K562 (cell line): ENCODE measurements around the gene FABP3. TPM values are rescaled to one million over a fixed set of nuclear protein-coding genes. Genes with fewer than 3 reads are reported as not detected.

ENCODE experiments used
- ATAC-seq: fragments of 200-7000 bp; cut with Tn5 transposase; 3 replicates; pipeline ENCODE4 v1.9.1; 2020; ENCODE audit warnings: moderate library complexity
- BruUV-seq: library from RNA; stranded (reverse); fragments of 400-500 nt; replicated peaks from 2 replicates; lab custom pipeline; 2021; lab: Mats Ljungman, UMichigan
- CTCF ChIA-PET: fragments of 300-600 bp; formaldehyde crosslinking; extraction: SDS; loops from one replicate; lab custom pipeline; 2021; ENCODE audit warnings: low intra/inter-chr PET ratio; lab: Yijun Ruan, JAX
- POLR2A ChIA-PET: fragments of 300-600, 350-650 bp; sonication (Branson Sonifier 250); formaldehyde crosslinking; extraction: SDS; loops from one replicate; lab custom pipeline; 2021; ENCODE audit warnings: antibody characterized with exemption, inconsistent platforms; lab: Yijun Ruan, JAX
- DNase-seq, 4 experiments: peaks; one replicate each; pipeline versions ENCODE4 v3.0.0 to v3.0.0-alpha.2; 2011 to 2018; ENCODE audit warnings: low spot score in 3 of 4, mixed read lengths in 3 of 4; ENCODE audit errors: extremely low read depth in 1 of 4
- FAIRE-seq: peaks from 2 replicates; lab custom pipeline; 2011; peaks lifted over from hg19 to GRCh38; lab: Jason Lieb, UNC
- H2AFZ ChIP-seq: 2 replicates; pipeline ENCODE4 v1.6.0; 2011; ENCODE audit warnings: low read depth, low read length, control low read depth, inconsistent platforms
- H3K27ac ChIP-seq: fragments of 200-600 bp; 3 replicates; pipeline ENCODE4 v1.8.0; 2011; ENCODE audit warnings: low read depth, mild to moderate bottlenecking, control low read depth, inconsistent platforms, low read length, moderate library complexity, mixed read lengths; ENCODE audit errors: extremely low read depth
- H3K27me3 ChIP-seq, 2 experiments: fragments of 300-600 bp in 1 of 2; 2 replicates in 1 of 2; 3 replicates in 1 of 2; pipeline versions ENCODE4 v1.6.0 to v1.8.0; 2011; ENCODE audit warnings: inconsistent platforms in 2 of 2, low read length in 2 of 2, mild to moderate bottlenecking in 1 of 2, mixed read lengths in 1 of 2, moderate library complexity in 1 of 2; ENCODE audit not compliant: control insufficient read depth in 2 of 2, insufficient read depth in 2 of 2
- H3K36me3 ChIP-seq: fragments of 300-600 bp; 3 replicates; pipeline ENCODE4 v1.8.0; 2011; ENCODE audit warnings: mild to moderate bottlenecking, low read length, inconsistent platforms; ENCODE audit not compliant: control insufficient read depth, insufficient read depth
- H3K4me1 ChIP-seq, 2 experiments: fragments of 200-600 bp in 1 of 2; replicated peaks in 1 of 2; 2 replicates in 1 of 2; 3 replicates in 1 of 2; pipeline versions ENCODE4 v1.5.1 to v1.8.0; 2011; ENCODE audit warnings: inconsistent platforms in 2 of 2, low read length in 2 of 2, mild to moderate bottlenecking in 1 of 2, mixed read lengths in 1 of 2, moderate library complexity in 1 of 2; ENCODE audit not compliant: control insufficient read depth in 2 of 2, insufficient read depth in 2 of 2
- H3K4me2 ChIP-seq: 2 replicates; pipeline ENCODE4 v1.6.1; 2011; ENCODE audit warnings: low read length, control low read depth, inconsistent platforms, mixed read lengths; ENCODE audit not compliant: insufficient read depth
- H3K4me3 ChIP-seq: fragments of 200-600 bp; sonication (generic), shearing (Covaris generic); 2 replicates; pipeline ENCODE4 v1.5.1; 2016; ENCODE audit warnings: control low read depth, inconsistent platforms
- H3K79me2 ChIP-seq: fragments of 200-600 bp; 3 replicates; pipeline ENCODE4 v1.8.0; 2011; ENCODE audit warnings: low read length, inconsistent platforms; ENCODE audit not compliant: control insufficient read depth, insufficient read depth
- H3K9ac ChIP-seq, 2 experiments: 2 replicates each; pipeline versions ENCODE4 v1.6.0 to v1.6.1; 2011; ENCODE audit warnings: low read depth in 2 of 2, low read length in 2 of 2, control low read depth in 1 of 2, inconsistent platforms in 1 of 2, mild to moderate bottlenecking in 1 of 2, mixed read lengths in 1 of 2; ENCODE audit not compliant: insufficient read depth in 1 of 2
- H3K9me1 ChIP-seq: one replicate; pipeline ENCODE4 v1.6.0; 2011; ENCODE audit warnings: inconsistent platforms, mild to moderate bottlenecking, low read length, moderate library complexity; ENCODE audit not compliant: control insufficient read depth, insufficient read depth
- H3K9me3 ChIP-seq: replicated peaks from 2 replicates; pipeline ENCODE4 v1.5.1; 2011; ENCODE audit warnings: low read depth, low read length, inconsistent platforms; ENCODE audit not compliant: control insufficient read depth, insufficient read depth
- H4K20me1 ChIP-seq: replicated peaks from 2 replicates; pipeline ENCODE4 v1.6.1; 2011; ENCODE audit warnings: low read length, inconsistent platforms, mixed read lengths; ENCODE audit not compliant: control insufficient read depth, insufficient read depth
- ADNP ChIP-seq: fragments of 200-800 bp; sonication (Bioruptor generic); IDR thresholded peaks from 2 replicates; pipeline ENCODE4 v1.6.1; 2016; ENCODE audit warnings: missing genetic modification characterization, missing compliant biosample characterization
- ERF ChIP-seq: fragments of 450-650 bp; formaldehyde crosslinking; IDR thresholded peaks from 2 replicates; pipeline ENCODE4 v1.4.0; 2020; ENCODE audit warnings: mild to moderate bottlenecking, mixed read lengths
- EZH2 ChIP-seq: IDR thresholded peaks from 2 replicates; pipeline ENCODE4 v1.6.1; 2012; ENCODE audit warnings: low read depth, mild to moderate bottlenecking, inconsistent platforms, low read length, borderline replicate concordance
- FIP1L1 ChIP-seq: fragments of 200-400 bp; formaldehyde crosslinking; IDR thresholded peaks from 2 replicates; pipeline ENCODE4 v1.6.1; 2018; ENCODE audit warnings: mild to moderate bottlenecking, low read depth, low read length; ENCODE audit not compliant: poor library complexity, severe bottlenecking
- HNRNPK ChIP-seq: fragments of 200-400 bp; formaldehyde crosslinking; IDR thresholded peaks from one replicate; pipeline ENCODE4 v1.6.1; 2018; ENCODE audit warnings: mild to moderate bottlenecking, low read depth, low read length; ENCODE audit not compliant: poor library complexity, severe bottlenecking
- KDM2B ChIP-seq: fragments of 250-450 bp; sonication (Bioruptor Pico); IDR thresholded peaks from 2 replicates; pipeline ENCODE4 v1.8.0; 2021; ENCODE audit warnings: mild to moderate bottlenecking, moderate library complexity
- MBD1 ChIP-seq: fragments of 250-450 bp; sonication (Bioruptor Pico); IDR thresholded peaks from 2 replicates; pipeline ENCODE4 v1.8.0; 2022; ENCODE audit warnings: inconsistent platforms
- MEF2A ChIP-seq: IDR thresholded peaks from 2 replicates; pipeline ENCODE4 v1.6.1; 2011; ENCODE audit warnings: low read depth, mild to moderate bottlenecking, low read length, moderate library complexity; ENCODE audit not compliant: control insufficient read depth
- ZNF140 ChIP-seq: fragments of 250-450 bp; sonication (Bioruptor Pico); IDR thresholded peaks from 2 replicates; pipeline ENCODE4 v1.8.0; 2021; ENCODE audit warnings: moderate library complexity, mild to moderate bottlenecking, inconsistent platforms
- WGBS: fragments of 100-300 bp; shearing (Covaris generic); methylation state at CpG from one replicate; pipeline ENCODE4 v1.1.6; 2016; ENCODE audit warnings: low coverage, mixed read lengths; ENCODE audit not compliant: insufficient coverage; ENCODE audit errors: missing lambda C conversion rate; 5-methylcytosine and 5-hydroxymethylcytosine counted together
- in situ Hi-C: fragments of 300-500 bp; cut with MboI; formaldehyde crosslinking; loops from 4 replicates; pipeline ENCODE4 v1.15.0; 2018; ENCODE audit warnings: inconsistent platforms, mixed read lengths
- intact Hi-C: fragments of 100-400 bp; cut with micrococcal nuclease; formaldehyde crosslinking; loops from 2 replicates; pipeline ENCODE4 v1.14.2; 2022
- polyA plus RNA-seq, 8 experiments: library from polyadenylated mRNA; depleted of rRNA in 4 of 8; stranded (reverse) in 5 of 8; unstranded in 3 of 8; fragments of >200 nt; fragmentation: Nextera tagmentation in 2 of 8; fragmentation: Illumina TruSeq in 1 of 8; extraction: Ambion mirVana in 2 of 8; extraction: Trizol in 1 of 8; gene quantifications; 2 replicates each; pipeline versions ENCODE4 v1.2.1 to v1.2.3, GENCODE V29; 2011 to 2014; ENCODE audit warnings: inconsistent platforms in 1 of 8, missing spikeins in 1 of 8
- total RNA-seq, 7 experiments: library from RNA; depleted of rRNA in 6 of 7; stranded (reverse); fragments of >200 nt in 6 of 7; fragmentation: Illumina TruSeq in 2 of 7; extraction: Trizol in 2 of 7; gene quantifications; 2 replicates each; pipeline versions ENCODE4 v1.2.1 to v1.2.3, GENCODE V29; 2011 to 2021; ENCODE audit warnings: low replicate concordance in 1 of 7

FABP3 gene
- total and polyA plus RNA-seq, 9 of the 15 experiments (the other 6 are each of a cell fraction or from before 2014, with no cell fraction given): 0.22 TPM; not detected in 8

GRCh38 chr1:31324992-31325391 lies 47.9 kb downstream of the FABP3 start:
- BruUV-seq: no TSS peak
- peaks cover 13% of the 10 kb centered on the region for H3K36me3 ChIP-seq
- H4K20me1 ChIP-seq: no peaks in the 10 kb centered on the region
- POLR2A ChIA-PET: interaction anchor here (0.6 to 1.6 kb wide), 4 partner anchors 11 to 501 kb away, joined by 3 read pairs; no protein-coding TSS in a partner anchor
- DNase-seq (no peak), FAIRE-seq (no peak), ATAC-seq (no peak)
- TF ChIP-seq KDM2B (CRISPR knock-in tag) (no peak), ERF (CRISPR knock-in tag) (no peak), EZH2 (no peak), FIP1L1 (no peak), HNRNPK (no peak), MBD1 (CRISPR knock-in tag) (no peak), ZNF140 (CRISPR knock-in tag) (no peak), ADNP (tag) (no peak), MEF2A (no peak)
- H3K4me2 ChIP-seq: no peak overlapping the region
- no peaks in the 10 kb centered on the region for H3K27me3 ChIP-seq
- in situ Hi-C loops: no loop called here
- H3K4me3 ChIP-seq: no peak overlapping the region
- 85% methylated on average over 3 of the region's 3 CpGs for WGBS
- no peaks in the 10 kb centered on the region for H3K9me3 ChIP-seq
- CTCF ChIA-PET: no interaction called here
- H3K79me2 ChIP-seq: no peaks in the 10 kb centered on the region
- no peak overlapping the region; a peak in 2 of 4 replicates for H3K9ac ChIP-seq
- H3K4me1 ChIP-seq: peaks cover 0 to 10% of the 10 kb centered on the region in 2 experiments; a peak in 2 of 5 replicates
- no peak overlapping the region for H2AFZ ChIP-seq
- intact Hi-C loops: no loop called here
- H3K9me1 ChIP-seq: no peaks in the 10 kb centered on the region
- no peak overlapping the region for H3K27ac ChIP-seq
